ENCODE measurements around the gene APBA1.

DNA sequence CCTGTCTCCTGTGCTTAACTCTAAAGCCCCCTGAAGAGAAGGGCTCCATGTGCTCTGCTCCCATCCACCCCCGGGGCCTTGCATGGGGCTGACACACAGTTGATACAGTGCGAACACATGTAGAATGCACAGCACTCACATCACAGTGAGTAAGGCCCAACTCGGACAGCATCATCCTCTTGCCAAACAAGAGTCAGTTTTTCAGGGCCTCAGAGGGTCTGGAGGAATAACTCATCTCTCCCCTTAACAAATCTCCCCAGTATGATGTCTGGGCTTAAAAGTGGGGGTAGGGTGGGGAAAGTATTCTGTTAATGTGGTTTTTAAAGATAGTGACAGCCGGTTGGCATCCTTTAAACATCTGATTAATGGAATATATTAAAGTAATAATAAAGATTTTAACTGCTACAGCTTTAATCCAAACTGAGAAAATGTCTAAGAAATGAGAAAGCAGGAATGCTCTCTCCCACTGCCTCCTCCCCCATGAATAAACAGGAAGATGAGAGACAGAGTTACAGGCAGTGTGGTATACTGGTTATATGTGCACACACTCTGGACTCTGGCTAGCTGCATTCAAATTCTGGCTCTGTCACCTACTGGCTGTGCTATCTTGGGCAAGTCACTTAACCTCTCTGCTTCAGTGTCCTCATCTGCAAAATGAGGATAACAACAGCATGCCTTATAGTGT lies 22.5 kb downstream of the APBA1 start:
- TF ChIP-seq TOX (CRISPR knock-in tag; IDR thresholded peaks at IDR 0.05; ENCODE audit: borderline replicate concordance) (no peak), ZNF70 (CRISPR knock-in tag; IDR thresholded peaks at IDR 0.05) (no peak)

Data from SK-N-SH treated with all-trans-retinoic acid at 6 μM for 48 hours (cell line).